HG03066 (cell line): ENCODE measurements around the gene MB21D2.
"Not testable (repeated sequence)": the region's sequence is repeated elsewhere in the genome, so short reads cannot be mapped to it uniquely, and the experiment has no call there.

Experiments used
- ATAC-seq: cut with Tn5 transposase; IDR thresholded peaks from one replicate; pipeline ENCODE4 v1.9.1; 2021; ENCODE audit warnings: low read depth; ENCODE audit not compliant: unreplicated experiment

MB21D2 gene, protein sequence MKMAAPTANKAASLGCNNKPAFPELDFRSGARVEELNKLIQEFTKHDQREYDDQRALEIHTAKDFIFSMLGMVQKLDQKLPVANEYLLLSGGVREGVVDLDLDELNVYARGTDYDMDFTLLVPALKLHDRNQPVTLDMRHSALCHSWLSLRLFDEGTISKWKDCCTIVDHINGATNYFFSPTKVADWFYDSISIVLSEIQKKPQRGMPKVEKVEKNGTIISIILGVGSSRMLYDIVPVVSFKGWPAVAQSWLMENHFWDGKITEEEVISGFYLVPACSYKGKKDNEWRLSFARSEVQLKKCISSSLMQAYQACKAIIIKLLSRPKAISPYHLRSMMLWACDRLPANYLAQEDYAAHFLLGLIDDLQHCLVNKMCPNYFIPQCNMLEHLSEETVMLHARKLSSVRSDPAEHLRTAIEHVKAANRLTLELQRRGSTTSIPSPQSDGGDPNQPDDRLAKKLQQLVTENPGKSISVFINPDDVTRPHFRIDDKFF

DNA sequence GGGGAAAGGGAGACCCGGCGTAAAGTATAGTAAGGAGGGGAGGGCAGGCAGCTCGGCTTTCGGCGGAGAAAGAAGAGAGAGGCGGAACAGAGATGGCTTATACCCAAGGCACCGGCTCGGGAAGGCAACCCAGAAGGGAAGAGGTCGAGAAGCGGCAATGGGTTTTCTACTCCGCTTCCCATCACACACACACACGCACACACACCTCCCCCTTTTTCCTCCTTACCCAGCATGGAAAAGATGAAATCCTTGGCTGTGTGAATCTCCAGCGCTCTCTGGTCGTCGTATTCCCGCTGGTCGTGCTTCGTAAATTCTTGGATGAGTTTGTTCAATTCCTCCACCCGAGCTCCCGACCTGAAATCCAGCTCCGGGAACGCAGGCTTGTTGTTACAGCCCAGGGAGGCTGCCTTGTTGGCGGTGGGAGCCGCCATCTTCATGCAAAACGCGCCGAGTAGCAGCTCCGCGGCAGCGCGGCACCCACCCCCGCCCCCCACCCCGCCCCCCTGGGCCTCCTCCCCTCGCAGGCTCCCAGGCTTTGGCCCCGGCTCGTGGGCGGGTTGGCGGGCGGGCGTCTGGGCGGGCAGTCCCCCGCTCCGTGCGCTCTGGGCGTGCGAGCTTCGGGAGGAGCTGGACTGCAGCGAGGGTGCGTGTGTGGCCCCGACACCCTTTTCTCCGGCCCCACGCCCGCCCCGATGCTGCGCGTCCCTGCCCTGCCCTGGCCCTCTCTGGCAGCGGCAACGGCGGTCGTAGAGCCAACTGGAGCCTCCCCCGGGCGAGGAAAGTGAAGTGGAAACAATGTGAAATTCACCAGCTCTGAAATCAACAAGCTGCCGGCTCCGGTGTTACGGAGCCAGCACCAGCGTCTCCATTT is at the start of gene MB21D2:
TSS of gene MB21D2 (minus strand) at position 453 of the 871 bp plus-strand sequence. CDS start at position 437, 16 bp downstream.
- peak; percentile 49 for ATAC-seq

DNA sequence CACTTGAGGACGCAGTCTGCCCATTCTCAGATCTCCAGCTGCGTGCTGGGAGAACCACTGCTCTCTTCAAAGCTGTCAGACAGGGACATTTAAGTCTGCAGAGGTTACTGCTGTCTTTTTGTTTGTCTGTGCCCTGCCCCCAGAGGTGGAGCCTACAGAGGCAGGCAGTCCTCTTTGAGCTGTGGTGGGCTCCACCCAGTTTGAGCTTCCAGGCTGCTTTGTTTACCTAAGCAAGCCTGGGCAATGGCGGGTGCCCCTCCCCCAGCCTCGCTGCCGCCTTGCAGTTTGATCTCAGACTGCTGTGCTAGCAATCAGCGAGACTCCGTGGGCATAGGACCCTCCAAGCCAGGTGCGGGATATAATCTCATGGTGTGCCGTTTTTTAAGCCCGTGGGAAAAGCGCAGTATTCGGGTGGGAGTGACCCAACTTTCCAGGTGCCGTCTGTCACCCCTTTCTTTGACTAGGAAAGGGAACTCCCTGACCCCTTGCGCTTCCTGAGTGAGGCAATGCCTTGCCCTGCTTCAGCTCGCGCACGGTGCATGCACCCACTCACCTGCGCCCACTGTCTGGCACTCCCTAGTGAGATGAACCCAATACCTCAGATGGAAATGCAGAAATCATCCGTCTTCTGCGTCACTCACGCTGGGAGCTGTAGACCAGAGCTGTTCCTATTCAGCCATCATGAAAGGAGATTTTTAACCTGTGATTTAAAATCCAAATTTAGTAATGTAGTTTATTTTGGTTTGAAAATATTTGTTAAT is 47.5 kb upstream of the MB21D2 start:
- not testable (repeated sequence) for ATAC-seq

DNA sequence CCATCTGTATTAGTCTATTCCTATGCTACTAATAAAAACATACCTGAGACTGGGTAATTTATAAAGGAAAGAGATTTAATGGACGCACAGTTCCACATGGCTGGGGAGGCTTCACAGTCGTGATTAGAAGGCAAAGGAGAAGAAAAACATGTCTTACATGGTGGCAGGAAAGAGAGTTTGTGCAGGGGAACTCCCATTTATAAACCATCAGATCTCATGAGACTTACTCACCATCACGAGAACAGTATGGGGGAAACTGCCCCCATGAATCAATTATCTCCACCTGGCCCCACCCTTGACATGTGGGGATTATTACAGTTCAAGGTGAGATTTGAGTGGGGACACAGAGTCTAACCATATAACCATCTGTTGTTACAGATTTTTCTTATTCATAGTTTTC is 42.1 kb upstream of the MB21D2 start:
- ATAC-seq, result no peak

DNA sequence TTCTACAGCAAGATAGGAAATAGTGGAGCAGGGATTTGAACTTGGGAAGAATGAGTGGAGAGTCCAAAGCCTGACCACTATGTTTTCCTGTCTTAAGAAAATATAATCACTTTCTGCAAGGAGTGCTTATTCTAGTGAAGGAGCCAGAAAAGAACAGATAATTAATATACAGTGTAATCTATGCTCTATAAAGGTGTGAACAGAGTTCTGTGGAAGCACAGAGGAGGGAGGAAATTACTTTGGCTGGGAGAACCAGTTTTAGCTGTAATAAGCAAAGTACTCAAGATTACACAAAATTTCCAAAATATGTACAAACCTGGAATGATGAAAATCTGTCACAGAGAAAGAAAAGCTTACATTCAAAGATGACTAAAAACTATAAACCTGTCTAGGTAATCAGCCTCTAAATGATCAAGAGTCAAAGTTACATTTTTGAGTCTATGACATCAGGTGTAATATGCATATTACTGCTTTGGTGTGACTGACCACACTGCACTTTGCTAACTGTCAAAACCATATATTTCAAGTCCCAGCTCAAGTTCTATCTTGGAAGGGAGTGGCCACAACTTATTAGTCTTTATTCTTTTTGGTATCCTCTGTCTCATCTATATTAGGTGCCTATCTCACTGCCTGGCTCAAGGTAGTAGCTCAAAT is 40.7 kb upstream of the MB21D2 start:
- ATAC-seq, result no peak

DNA sequence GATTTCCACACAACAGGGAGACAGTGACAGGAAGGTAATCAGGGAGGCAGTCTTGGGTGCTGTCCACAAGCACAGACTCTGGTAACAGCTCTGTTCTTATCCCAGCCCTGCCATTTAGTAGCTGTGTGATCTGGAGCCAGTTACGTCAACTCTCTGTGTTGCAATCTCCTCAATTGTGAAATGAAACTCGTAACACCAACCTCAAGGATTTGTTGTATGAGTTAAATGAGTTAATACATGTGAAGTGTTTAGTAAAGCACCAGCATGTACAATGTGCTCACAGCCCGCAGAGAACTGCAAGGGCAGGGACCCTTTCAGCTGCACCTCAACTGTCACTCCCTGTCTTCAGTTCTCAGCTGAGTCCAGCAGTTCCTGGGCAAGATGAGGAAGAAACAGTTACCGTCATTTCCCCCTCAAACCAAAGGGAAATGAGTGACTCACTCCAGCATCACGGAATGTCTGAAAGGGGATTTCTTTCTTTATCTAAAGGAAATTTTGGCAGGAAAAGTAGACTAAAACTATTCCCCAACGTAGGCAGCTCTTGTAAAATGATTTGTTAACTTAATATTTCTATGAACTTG is 39.9 kb upstream of the MB21D2 start:
- ATAC-seq, result no peak

DNA sequence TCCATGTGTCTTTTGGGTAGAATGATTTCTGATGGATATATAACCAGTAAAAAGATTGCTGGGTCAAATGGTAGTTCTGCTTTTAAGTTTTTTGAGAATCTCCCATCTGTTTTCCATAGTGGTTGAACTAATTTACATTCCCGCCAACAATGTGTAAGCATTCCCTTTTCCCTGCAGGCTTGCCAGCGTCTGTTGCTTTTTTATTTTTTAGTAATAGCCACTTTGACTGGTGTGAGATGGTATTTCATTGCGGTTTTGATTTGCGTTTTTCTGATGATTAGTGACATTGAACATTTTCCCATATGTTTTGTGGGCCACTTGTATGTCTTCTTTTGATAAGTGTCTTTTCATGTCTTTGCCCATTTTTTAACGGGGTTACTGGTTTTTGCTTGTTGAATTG is 36.3 kb upstream of the MB21D2 start:
- no peak for ATAC-seq

DNA sequence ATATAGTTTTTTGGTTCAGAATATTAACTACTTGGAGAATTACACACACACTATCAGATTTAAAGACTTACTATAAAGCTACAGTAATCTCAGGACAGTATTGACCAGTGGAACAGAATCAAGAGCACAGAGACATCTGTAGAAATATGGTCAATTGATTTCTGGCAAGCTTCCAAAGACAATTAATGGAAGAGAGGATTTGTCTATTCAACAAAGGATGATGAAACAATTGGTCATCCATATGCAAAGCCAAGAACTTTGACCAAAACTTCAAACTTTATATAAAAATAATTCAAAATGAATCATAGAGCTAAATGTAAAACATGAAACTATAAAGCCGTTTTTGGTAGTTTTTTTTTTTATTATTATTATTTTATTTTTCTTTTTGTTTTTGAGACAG is 29.8 kb upstream of the MB21D2 start:
- ATAC-seq, result no peak

DNA sequence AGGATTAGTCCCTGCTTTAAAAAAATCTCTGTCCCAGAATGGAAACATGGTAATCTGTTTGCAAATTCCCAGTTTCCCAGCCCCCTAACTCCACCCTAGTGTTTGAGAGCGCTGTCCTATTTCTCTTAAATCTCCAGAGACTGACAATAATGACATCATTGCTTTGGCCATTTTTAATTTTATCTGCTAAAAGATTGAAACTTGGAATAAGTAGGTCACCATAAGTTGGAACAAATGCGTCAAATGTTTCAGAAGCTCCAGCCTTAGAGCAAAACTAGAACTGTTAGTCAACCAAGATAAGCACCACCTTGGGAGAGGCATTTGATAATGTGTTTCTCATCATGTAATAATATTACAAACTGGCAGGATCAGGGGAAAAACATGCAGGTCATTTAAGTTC is 25.7 kb upstream of the MB21D2 start:
- ATAC-seq, result no peak

DNA sequence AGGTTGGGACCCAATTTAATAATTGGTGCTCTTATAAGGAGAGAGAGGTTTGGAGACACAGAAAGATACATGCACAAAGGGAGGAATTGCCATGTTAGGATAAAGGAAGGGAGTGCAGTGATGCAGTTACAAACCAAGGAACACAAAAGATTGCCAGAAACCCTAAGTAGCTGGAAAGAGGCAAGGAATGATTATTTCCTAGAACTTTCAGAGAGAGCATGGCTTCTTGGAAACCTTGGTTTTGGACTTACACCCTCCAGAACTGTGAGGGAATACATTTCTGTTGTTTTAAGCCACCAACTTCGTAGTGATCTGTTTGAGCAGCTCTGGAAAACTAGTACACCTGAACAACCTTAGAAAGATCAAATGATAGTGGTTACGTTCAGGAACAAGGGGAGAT is 25.0 kb upstream of the MB21D2 start:
- ATAC-seq, result no peak

DNA sequence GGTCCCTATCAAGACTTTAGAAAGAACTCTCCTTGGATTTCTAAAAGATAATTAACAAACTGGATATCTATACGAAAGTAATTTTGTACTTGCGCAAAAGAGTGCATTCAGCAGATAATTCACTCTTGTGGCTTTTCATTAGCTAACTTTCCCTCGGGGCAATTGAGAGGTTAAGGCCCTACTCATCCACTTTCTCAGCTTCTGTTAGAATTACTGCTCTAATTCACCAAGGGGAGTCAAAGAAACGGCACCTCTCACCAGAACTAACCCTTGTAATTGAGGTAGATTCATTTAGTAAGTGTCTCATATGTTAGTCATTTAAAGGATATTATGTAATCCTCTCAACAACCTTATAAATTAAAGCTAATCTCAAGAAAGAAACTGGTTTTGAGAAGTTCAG is 22.5 kb upstream of the MB21D2 start:
- ATAC-seq, result no peak

DNA sequence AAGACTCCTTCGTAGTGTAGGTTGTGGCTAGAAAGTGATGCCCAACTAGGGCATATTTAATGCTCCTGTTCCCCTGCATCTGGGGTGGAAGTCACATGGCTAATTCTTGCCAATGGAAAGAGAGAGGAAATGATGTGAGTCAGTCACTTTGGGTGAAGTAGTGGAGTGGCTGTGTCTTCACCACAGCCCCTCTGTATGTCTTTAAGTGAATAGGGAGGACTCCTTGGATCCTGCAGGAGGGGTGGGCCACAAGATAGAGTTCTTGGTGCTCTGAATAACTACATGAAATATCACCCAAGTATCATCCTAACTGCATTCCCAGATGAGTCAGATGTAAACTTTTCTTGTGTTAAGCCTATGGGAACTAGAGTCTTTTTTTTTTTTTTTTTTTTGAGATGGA is 17.8 kb upstream of the MB21D2 start:
- no peak for ATAC-seq

DNA sequence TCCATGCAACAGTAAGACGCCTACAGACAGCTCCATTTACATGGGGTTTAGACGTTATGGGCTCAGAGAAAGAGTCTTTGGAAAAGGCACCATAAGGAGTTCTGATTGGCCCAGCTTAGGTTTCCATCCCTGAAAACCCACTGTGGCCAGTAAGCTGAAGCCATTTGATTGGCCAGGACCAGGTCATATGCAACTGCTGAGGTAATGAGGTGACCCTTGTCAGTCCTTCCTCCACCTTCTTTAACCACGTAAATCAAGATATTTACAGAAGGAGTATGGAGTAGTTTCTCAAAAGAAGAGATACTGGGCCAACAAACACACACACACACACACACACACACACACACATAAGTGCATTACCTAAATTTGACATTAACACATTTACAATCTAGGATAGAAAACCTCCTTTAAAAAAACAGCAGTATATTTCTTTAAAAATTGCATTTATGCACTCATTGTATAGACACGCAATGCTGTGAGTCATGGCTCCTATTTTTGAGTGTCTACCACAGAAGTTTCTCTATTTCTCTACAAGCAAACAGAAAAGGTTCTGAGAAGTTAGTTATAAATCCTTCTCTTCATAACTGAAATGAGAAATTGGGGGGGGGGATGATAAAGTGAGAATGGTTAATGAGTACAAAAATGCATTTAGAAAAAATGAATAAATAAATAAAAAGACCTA is 16.3 kb upstream of the MB21D2 start:
- ATAC-seq, result no peak

DNA sequence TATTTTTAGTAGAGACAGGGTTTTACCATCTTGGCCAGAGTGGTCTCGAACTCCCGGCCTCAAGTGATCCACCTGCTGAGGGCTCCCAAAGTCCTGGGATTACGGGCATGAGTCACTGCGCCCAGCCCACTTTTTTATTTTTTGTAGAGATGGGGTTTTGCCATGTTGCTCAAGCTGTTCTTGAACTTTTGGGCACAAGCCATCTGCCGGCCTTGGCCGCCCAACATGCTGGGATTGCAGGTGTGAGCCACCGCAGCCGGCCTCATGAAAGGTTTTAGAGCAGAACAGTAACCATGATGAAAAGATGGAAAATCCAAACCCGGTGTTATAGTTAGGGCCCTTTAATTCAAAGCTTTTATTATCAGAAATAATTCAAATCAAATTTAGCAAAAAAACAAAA is 15.6 kb upstream of the MB21D2 start:
- no peak for ATAC-seq

DNA sequence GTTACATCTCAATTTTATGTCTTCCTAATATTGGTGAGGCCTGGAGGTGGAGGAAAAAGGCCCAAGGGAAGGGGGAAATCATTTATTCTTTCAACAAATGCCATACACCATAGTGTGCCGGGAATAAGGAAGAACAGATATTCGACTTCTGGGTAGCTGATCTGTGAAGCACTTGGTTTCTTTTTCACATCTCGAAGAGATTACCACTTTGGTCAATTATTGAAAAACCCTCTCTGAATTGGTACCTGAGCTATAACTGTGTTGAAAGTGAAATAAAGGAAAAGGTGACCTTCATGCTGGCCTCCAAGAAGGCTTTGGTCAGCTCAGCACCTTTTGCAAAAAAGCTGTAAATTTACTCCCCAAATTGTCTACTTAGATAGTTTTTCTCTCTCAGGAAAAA is 14.2 kb upstream of the MB21D2 start:
- ATAC-seq, result no peak

DNA sequence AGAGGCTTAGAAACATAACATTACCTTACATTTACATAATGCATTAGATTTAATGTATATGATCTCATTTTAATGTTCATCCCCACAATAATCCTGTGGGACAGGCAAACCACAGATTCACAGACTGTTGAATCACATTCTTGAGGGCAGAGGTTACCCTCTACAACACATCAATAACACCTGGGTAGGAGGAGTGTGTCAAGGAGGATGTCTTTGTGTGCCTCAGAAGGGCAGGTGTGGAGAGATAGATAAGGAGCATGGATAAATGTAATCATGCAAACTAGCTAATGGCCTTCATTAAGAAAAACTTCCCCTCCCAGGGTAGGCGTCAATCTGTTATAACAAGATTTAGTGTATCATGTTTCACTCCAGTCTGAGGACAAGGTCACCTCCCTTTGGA is 12.9 kb upstream of the MB21D2 start:
- no peak for ATAC-seq

DNA sequence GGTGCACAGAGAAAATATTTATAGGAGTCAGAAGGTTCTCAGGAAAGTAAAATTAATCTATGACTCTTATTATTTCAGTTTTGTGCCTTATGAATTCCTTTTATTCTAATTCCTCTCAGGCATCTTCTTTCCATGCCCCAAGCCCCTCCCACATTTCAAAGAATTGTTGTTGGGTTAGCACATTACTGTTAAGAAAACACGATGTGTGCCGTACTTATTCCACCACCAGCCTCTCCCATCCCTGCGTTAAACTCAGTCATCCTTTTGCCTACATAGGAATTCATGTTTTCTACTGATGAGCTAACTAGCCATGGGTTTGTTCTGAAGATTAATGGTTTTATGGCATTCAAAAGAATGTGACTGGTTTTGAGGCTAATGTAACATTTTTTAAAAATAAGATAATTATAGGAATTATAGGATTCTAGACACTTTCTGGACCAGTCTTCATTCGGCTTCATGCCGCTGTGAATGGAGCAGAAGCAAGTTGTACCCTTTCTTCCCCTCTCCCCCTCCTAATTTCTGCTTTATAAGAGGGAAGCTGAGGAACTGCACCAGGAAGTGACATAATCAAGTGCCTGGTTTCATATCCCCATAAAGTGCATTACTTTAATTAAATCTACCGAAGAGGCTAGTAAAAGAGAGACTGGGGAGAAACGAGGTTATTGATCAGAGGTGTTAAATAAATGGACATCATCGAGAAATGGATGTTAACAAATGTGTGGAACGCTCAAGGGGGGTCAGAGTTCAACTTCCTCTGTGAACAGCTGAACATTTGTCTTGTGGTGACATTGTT is 12.3 kb upstream of the MB21D2 start:
- no peak for ATAC-seq

DNA sequence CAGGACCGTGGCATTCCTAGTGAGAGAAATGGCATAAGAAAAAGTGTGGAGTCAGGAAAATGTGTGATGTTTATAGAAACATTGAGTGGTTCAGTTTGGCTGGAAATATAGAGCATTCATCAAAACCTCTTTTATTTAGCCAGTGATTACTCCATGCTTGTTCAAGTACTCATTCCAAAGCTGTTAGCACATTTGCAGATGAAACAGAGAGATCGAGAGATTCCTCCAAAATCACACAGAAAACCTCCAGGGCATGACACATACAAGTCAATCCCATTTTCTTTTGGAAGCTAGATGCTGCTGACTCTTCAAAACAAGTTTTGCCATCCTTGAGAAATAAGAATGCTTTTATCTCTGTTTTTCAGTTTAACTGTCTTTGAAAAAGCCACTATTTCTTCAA is 11.5 kb upstream of the MB21D2 start:
- ATAC-seq, result no peak

DNA sequence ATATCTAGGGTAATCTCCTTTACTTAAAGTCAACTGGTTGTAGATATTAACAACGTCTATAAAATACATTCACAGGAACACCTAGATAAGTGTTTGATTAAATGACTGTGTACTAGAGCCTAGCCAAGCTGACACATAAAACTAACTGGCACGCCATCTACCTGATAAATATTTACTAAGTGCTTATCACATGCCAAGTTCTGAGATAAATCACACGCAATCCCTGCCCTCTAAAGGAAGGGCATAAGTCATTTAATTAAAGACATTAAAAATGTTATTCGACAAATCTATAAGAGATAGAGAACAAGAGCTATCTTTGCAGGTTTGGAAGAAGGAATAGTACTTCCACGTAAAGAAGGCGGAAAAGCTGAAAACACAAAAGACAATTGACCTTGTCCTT is 11.1 kb upstream of the MB21D2 start:
- ATAC-seq, result no peak

DNA sequence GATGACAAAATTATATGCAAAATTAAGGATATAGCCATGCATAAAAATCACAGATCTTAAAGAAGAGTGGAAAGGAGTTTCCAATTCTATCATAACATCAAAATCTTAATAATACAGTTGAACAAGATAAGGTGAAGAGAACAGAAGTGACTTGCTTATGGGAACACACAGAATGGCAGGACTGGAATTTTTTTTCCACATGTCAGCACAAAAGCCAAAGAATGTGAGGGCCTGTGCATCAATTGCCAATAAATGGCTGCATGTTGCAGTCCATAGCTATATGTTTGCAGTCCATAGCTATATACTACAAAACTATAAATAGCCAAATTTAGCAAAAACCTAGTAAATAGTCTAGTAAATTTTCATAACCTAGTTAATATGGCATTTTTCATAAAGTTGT is 10.4 kb upstream of the MB21D2 start:
- ATAC-seq, result no peak
